ENCODE measurements around the gene PARP1.

The PARP1 gene

GRCh38 chr1:226371866-226372490 lies 35.9 kb downstream of the PARP1 start:
- DNase-seq: no peak

DNA sequence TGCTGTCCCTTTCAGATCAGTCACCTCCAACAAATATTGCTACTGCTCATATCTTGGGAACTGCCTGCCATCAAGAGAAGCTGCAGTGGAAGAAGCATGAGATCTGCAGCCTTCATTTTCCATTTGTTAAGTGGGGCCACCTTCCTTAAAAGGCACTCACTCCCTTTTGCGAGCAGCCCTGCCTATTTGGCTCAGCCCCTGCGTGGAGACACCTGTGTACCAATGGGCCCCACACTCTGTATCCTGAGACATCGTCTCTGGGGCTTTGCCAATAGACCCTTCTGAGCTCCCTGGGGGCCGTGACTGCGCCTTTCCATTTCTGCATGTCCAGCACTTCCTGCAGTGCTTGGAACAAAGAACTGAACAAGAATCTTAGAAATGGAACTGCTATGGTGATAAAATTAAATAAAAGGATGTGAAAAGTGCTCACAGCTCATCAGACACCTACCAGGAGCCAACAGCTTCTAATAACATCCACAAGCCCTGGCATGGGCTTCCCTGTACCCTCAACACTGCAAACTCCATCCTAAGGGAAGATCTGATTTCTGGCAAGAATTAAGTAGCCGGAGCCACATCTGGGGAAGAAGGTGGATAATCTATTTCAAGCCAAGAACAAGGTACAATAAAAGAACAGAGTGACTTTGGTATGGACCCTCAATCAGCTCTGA lies 36.7 kb downstream of the PARP1 start:
- no peak for DNase-seq

DNA sequence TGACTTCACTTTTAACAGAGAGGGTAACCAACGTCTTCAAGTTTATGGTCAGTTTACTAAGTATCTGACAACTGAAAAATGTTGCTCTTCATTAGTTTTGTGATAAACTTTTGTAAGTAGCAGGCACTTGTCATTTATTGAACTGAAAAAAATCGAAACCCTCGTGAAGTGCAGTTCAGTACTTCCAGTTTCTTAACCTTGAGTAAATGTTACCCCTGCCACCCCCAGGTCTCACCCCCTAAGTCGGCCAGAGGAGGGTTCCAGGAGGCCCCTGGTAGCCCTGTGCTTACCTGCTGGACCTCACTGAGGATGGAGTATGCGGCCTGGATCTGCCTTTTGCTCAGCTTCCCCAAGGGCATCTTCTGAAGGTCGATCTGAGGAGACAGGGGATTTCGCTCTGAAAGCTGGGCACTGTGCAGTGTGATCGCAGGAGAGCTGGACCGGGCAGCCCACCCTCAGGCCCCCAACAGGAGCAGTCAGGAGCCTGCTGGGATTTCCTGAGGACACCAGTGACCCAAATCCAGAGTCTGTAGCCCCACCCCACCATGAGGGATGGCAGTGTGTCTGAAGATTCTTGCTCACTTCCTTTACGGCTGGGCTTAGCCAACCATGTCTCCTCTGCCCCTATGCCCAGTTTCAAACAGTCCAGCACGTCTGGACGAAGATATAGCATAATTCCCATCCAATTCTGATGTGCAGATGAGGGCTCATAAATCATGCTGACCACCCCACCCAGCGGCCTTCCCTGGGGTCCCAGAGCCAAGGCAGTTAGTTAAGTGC lies 37.6 kb downstream of the PARP1 start:
- no peak for DNase-seq

- no peak for DNase-seq
Measured at GRCh38 chr1:226369110-226369509, 38.8 kb downstream of the PARP1 start.

DNA sequence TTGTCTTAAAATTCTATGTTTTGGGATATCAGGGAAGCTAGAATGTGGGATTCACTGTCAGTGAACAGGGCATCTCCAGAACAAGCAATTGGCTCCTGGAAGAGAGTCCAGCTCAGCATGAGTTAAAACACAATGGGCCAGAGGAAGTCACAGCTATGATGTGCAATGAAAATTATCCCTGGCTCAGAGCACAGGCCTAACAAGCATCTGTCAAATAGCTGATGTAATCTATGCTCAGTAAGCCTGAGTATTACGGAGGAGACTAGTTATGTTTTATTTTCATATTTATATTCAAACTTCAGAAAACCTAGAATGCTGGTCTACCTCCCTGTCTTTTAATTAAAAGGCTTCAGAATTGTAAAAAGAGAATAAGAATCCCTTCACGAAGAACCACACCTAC lies 41.6 kb downstream of the PARP1 start:
- no peak for DNase-seq

DNA sequence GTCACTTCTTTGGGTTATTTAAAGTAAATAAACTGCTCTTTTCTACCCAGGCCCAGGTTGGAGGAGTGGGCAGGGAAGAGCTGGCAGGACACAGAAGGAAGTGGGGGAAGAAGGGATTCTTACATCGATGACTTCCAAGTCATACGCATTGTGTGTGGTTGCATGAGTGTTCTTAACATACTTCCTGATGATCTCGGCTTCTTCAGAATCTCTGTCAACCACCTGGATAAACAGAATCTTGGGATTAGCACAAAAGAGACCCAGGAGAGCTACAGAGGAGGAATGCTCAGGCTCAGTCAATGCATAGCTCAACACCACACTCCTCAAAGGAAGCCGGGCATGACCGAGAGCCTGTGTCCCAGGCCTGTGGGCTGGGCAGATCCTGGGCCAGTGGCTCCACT lies 42.1 kb downstream of the PARP1 start:
- DNase-seq: no peak

DNA sequence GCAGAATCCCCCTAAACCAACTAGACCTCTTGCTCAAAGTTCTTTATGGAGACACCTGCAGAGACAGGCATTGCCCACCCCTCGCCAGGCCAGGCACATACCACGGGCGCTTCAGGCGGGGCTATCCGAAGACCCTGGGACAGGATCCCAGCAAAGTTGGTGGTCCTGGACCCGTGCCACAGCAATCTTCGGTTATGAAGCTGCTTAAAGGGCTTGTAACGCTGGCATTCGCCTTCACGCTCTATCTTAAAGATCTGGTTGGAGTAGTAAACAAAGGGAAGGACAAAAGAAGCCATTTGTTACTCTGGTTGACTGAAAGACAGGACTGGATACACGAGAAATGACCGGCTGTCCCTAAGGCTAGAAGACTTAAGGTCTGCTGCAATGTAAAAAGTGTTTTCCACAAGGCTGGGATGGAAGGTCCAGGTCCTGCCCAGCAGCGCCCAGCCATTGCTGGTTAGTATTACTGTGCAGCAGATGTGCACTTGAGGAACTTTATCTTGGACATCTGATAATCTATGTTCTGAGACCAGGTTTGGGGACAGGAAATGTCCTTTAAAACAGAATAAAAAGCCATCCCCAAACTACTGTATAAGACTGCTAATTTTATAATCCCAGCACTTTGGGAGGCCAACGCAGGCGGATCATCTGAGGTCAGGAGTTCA lies 42.9 kb downstream of the PARP1 start:
- DNase-seq: no peak

- DNase-seq: no peak
Measured at GRCh38 chr1:226364514-226364899, 43.4 kb downstream of the PARP1 start.

DNA sequence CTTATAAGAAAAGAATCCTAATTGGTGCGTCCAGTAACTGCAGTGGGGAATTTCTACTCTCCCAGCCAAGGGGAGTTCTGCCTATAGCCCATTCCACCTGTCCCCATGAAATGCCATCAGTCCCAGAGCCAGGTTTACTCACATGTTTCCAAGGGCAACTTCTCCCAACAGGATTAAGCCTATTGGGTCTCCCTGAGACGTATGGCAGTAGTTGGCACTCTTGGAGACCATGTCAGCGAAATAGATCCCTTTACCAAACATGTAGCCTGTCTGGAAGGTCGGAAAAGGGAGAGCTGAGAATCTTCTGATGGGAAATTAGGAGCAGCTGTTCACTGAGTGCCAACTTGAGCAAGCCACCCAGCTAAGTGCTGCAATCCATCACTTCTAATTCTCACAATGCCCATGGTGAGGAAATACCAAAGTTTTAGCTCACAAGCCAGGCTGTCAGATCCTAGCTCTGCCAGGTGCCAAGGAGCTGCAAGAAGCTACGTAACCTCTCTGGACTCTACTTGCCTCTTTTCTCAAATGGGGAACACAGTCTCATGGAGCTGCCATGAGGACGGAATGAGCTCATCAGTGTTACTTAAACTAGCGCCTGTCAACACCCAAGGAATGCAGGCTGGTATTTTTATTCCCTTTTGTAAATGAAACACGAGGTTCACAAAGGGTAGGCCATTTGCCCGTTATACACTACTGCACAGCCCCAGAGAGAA lies 43.9 kb downstream of the PARP1 start:
- no peak for DNase-seq

DNA sequence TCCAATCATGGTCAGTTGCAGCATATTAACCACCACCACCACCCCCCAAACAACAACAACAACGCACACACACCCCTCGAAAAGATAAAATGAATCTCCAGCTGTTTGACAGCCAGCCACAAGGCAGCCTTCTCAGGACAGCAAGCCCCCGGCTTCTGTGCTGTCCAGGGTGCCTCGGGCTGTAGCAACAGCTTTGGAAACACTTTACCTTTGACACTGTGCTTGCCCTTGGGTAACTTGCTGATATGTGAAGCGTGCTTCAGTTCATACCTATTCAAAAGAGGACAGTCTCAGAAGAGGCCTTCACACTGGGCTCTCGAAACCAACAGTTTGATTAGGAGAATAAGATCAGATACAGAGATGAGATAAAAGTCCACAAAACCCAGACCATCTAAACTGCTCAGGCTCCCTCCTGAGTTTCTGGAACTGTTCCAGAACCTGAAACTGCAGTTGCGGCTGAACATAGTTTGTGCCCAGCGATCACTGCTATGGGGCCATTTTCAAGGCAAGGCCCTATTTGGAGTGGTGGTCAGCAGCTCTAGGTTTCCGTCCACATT lies 44.9 kb downstream of the PARP1 start:
- no peak for DNase-seq

- DNase-seq: no peak
Measured at GRCh38 chr1:226362361-226362760, 45.5 kb downstream of the PARP1 start.

DNA sequence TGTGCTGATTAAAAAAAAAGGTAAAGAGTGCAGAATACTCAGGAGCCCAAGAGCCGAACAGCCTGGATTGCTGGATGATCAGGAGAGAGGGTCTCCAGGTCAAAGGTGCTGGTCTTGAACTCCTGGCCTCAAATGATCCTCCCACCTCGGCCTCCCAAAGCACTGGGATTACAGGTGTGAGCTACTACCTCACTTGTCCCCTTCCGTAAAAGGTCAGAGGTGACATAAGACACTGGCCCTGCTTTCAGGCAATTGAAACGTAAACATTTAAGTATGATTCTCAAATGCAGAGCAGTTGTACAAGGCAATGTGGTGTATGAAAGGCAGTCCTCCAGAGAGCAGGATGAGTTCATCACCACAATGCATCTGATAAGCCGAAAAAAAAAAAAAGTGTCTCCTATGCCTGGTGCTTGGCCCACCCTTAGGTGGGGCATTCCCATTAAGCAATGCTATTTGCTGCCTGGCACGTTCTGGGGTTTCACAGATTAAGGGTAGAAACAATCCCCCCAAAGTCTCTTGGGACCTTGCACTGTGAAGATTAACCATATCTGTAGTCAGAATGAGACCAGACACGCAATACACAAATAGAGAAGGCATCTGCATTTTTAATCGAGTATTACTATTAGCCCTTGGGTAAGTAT lies 47.7 kb downstream of the PARP1 start:
- DNase-seq: no peak

GRCh38 chr1:226357416-226357815 lies 50.5 kb downstream of the PARP1 start:
- DNase-seq: no peak

DNA sequence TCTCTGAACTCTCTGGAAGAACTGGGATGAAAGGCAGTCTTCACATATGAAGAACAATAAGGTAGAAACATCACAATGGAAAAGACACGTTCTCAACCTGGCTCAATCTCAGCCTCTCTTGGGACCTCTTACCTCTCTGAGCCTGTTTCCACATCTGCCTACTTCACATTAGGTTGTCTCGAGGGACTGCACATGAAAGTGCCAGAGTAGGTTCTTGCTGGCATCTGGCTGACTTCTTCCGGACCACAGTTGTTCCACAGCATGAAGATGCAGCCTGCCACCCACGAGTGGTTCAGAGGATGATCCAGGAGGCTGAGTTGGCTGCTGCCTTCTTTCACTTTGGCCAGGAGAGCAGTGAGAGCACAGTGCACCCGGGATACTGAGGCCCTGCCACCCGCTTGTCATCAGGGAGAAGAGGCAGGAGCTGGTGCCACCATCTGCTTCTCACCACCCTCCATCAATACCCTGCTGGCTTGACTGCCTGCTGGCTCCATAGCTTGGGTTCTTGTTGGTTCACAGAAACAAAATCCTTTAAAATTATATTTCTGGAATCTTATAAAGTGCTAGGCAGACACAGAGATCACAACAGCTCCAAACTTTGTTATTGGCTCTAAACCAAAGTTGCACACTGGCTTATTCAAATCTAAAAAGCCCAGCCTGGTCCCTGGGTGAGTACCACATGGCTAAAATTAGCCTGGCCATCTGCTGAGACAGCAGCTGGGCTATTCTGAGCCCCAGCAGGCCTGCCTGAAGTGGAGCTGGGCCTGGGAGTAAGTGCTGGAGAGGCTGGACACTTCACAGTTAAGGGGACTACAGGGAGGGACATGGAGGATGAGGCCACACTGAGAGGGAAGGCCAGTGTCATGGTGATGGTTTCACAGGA lies 52.0 kb downstream of the PARP1 start:
- DNase-seq: no peak

DNA sequence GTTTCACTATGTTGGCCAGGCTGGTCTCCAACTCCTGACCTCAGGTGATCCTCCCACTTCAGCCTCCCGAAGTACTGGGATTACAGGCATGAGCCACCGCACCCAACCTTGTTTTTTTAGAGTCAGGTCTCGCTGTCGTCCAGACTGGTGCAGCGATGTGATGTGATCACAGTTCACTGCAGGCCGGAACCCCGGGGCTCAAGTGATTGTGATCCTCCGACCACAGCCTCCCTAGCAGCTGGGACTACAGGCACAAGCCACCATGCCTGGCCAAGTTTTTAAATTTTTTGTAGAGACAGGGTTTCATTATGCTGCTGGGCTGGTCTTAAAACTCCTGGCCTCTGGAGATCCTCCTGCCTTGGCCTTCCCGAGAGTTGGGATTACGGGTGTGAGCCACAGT lies 52.9 kb downstream of the PARP1 start:
- DNase-seq: no peak

GRCh38 chr1:226353698-226354525 lies 54.0 kb downstream of the PARP1 start:
- no peak for DNase-seq

- DNase-seq: no peak
Measured at GRCh38 chr1:226351709-226352108, 56.2 kb downstream of the PARP1 start.

GRCh38 chr1:226350519-226350865 lies 57.4 kb downstream of the PARP1 start:
- DNase-seq: no peak

DNA sequence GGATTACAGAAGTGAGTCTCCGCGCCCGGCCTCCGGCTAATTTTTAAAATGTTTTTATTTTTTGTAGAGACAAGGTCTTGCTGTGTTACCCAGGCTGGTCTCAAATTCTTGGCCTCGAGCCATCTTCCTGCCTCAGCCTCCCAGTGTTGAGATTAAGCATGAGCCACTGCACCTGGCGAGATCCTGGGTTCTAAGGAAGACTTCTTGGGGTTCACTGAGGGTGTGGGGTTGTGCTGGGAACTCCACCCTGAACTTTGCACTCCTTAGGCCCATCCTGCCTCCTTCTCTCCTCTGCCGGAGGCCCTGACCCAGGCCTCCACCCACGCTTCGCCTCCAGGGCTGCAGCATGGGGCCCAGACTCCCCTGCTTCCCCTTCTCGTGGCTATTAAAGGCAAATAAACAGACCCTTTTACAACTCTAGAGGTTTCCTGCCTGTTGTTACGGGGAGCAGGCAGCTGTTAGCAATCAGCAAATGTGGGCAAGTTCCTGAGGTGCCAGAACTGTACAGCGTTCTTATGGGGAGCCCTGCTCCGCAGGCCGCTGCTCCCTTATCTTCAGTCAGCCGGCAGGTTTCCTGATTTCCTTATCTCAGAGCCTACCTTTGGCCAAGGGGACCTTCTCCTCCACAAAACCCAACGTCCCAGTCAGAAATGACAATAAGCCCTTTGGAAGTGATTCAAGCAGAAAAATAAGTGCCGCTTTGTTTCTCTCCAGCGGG lies 57.9 kb downstream of the PARP1 start:
- no peak for DNase-seq

GRCh38 chr1:226349081-226349480 lies 58.8 kb downstream of the PARP1 start:
- DNase-seq: no peak

Measured in SW 1271 (cell line).